Fibroblast of lung (primary cell): ENCODE results near the gene MRS2.

Experiments
- CTCF ChIP-seq, 2 donors: IDR thresholded peaks in 1 of 2; conservative IDR thresholded peaks in 1 of 2; 1 replicate in 1 of 2; 2 replicates in 1 of 2; pipeline ENCODE4 v1.5.1; 2011 to 2012; ENCODE audit warnings: low read length in 2 of 2, control low read depth in 1 of 2, inconsistent platforms in 1 of 2, low read depth in 1 of 2, mild to moderate bottlenecking in 1 of 2
- EZH2 ChIP-seq: IDR thresholded peaks from 2 replicates; pipeline ENCODE4 v1.5.1; 2012; ENCODE audit warnings: low read length, control low read depth, mild to moderate bottlenecking; ENCODE audit errors: missing control alignments

DNA sequence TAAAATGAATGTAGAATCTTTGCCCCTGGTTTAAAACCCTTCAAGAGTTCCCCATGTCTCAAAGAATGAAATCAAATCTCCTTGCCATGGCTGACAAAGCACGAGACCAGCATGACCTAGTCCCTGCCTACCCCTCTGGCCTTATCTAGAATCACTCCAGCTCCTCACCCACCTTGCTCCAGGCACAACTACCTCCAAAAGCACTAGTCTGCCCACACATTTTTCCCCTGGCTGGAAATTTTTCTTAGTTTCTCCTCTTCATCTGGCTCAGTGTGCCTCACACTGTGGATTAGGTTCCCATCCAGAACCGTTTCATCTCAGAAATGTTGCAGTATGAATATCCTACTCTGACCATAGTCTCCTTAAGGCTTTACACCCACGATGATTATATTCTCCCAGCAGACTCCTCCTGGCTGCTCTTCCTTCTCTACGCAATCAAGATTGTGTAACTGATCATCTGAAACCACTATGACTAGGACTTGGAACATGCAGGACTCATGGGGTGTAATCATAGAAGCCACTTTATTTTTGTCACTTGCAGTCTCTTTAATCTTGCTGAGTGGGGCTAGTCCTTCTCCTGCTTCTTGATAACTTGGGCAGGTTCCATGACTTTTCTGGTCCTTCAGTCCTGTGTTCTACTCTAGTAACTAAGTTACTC lies 7.8 kb upstream of the MRS2 start:
- TF ChIP-seq CTCF (conservative IDR thresholded peaks at IDR 0.05 in 1 of 2, IDR thresholded peaks at IDR 0.05 in 1 of 2; ENCODE audit: low read depth in 1 of 2, low read length in 2 of 2) (no peak), EZH2 (no peak)
